ENCODE measurements around the gene LLPH.

Gene LLPH

GRCh38 chr12:66085213-66085612 is 45.3 kb downstream of the LLPH start:
- H3K4me3 ChIP-seq (IDR thresholded peaks at IDR 0.05; ENCODE audit: insufficient read depth, low read depth, low read length), result no peak overlapping the region
- no peaks in the 10 kb centered on the region for H3K27me3 ChIP-seq (ENCODE audit: insufficient read depth, low read depth)
- no peaks in the 10 kb centered on the region for H3K79me2 ChIP-seq (ENCODE audit: insufficient read depth, low read depth)
- no peaks in the 10 kb centered on the region for H3K36me3 ChIP-seq (ENCODE audit: insufficient read depth)
- H3K9ac ChIP-seq, result no peak overlapping the region
- no peaks in the 10 kb centered on the region for H3K4me1 ChIP-seq (ENCODE audit: low read depth, poor library complexity, severe bottlenecking)
- H3K27ac ChIP-seq, result no peak overlapping the region
- TF ChIP-seq CTCF (conservative IDR thresholded peaks at IDR 0.05; ENCODE audit: low read depth, low read length), result no peak
- H2AFZ ChIP-seq (ENCODE audit: low read depth), result no peak overlapping the region
- H3K4me2 ChIP-seq, result no peak overlapping the region
- no peaks in the 10 kb centered on the region for H4K20me1 ChIP-seq (ENCODE audit: insufficient read depth)

- no peak overlapping the region for H3K9ac ChIP-seq
- H3K36me3 ChIP-seq (ENCODE audit: insufficient read depth), result no peaks in the 10 kb centered on the region
- H3K4me3 ChIP-seq (IDR thresholded peaks at IDR 0.05; ENCODE audit: insufficient read depth, low read depth, low read length), result no peak overlapping the region
- H3K4me2 ChIP-seq, result no peak overlapping the region
- H4K20me1 ChIP-seq (ENCODE audit: insufficient read depth), result no peaks in the 10 kb centered on the region
- H2AFZ ChIP-seq (ENCODE audit: low read depth), result no peak overlapping the region
- no peaks in the 10 kb centered on the region for H3K4me1 ChIP-seq (ENCODE audit: low read depth, poor library complexity, severe bottlenecking)
- H3K27me3 ChIP-seq (ENCODE audit: insufficient read depth, low read depth), result no peaks in the 10 kb centered on the region
- H3K27ac ChIP-seq, result no peak overlapping the region
- no peak for TF ChIP-seq CTCF (conservative IDR thresholded peaks at IDR 0.05; ENCODE audit: low read depth, low read length)
- H3K79me2 ChIP-seq (ENCODE audit: insufficient read depth, low read depth), result no peaks in the 10 kb centered on the region
Measured at GRCh38 chr12:66083766-66084165, 46.8 kb downstream of the LLPH start.

GRCh38 chr12:66082744-66083143 is 47.8 kb downstream of the LLPH start:
- Histone ChIP-seq H3K27ac (no peak overlapping the region), H3K4me2 (no peak overlapping the region), H2AFZ (ENCODE audit: low read depth) (no peak overlapping the region), H3K4me1 (ENCODE audit: low read depth, poor library complexity, severe bottlenecking) (no peaks in the 10 kb centered on the region), H3K4me3 (IDR thresholded peaks at IDR 0.05; ENCODE audit: insufficient read depth, low read depth, low read length) (no peak overlapping the region), H4K20me1 (ENCODE audit: insufficient read depth) (no peaks in the 10 kb centered on the region), H3K27me3 (ENCODE audit: insufficient read depth, low read depth) (no peaks in the 10 kb centered on the region), H3K79me2 (ENCODE audit: insufficient read depth, low read depth) (no peaks in the 10 kb centered on the region), H3K36me3 (ENCODE audit: insufficient read depth) (no peaks in the 10 kb centered on the region), H3K9ac (no peak overlapping the region)
- no peak for TF ChIP-seq CTCF (conservative IDR thresholded peaks at IDR 0.05; ENCODE audit: low read depth, low read length)

- no peaks in the 10 kb centered on the region for H3K36me3 ChIP-seq (ENCODE audit: insufficient read depth)
- no peak overlapping the region for H3K27ac ChIP-seq
- H3K4me1 ChIP-seq (ENCODE audit: low read depth, poor library complexity, severe bottlenecking), result no peaks in the 10 kb centered on the region
- no peak for TF ChIP-seq CTCF (conservative IDR thresholded peaks at IDR 0.05; ENCODE audit: low read depth, low read length)
- H2AFZ ChIP-seq (ENCODE audit: low read depth), result no peak overlapping the region
- H4K20me1 ChIP-seq (ENCODE audit: insufficient read depth), result no peaks in the 10 kb centered on the region
- no peak overlapping the region for H3K9ac ChIP-seq
- H3K4me2 ChIP-seq, result no peak overlapping the region
- no peak overlapping the region for H3K4me3 ChIP-seq (IDR thresholded peaks at IDR 0.05; ENCODE audit: insufficient read depth, low read depth, low read length)
- no peaks in the 10 kb centered on the region for H3K79me2 ChIP-seq (ENCODE audit: insufficient read depth, low read depth)
- no peaks in the 10 kb centered on the region for H3K27me3 ChIP-seq (ENCODE audit: insufficient read depth, low read depth)
Measured at GRCh38 chr12:66080791-66081190, 49.8 kb downstream of the LLPH start.

GRCh38 chr12:66077542-66077941 is 53.0 kb downstream of the LLPH start:
- no peak for TF ChIP-seq CTCF (conservative IDR thresholded peaks at IDR 0.05; ENCODE audit: low read depth, low read length)

More at GRCh38 chr12:66077542-66077941, 53.0 kb downstream of the LLPH start:
- Histone ChIP-seq H3K4me3 (IDR thresholded peaks at IDR 0.05; ENCODE audit: insufficient read depth, low read depth, low read length) (no peak overlapping the region), H3K79me2 (ENCODE audit: insufficient read depth, low read depth) (no peaks in the 10 kb centered on the region), H2AFZ (ENCODE audit: low read depth) (no peak overlapping the region), H3K27ac (no peak overlapping the region), H3K27me3 (ENCODE audit: insufficient read depth, low read depth) (no peaks in the 10 kb centered on the region), H3K4me1 (ENCODE audit: low read depth, poor library complexity, severe bottlenecking) (no peaks in the 10 kb centered on the region), H3K36me3 (ENCODE audit: insufficient read depth) (no peaks in the 10 kb centered on the region), H3K4me2 (no peak overlapping the region), H4K20me1 (ENCODE audit: insufficient read depth) (no peaks in the 10 kb centered on the region), H3K9ac (no peak overlapping the region)
